ENCODE measurements around the gene ZNF428. TPM values are rescaled to one million over a fixed set of nuclear protein-coding genes. Genes with fewer than 3 reads are reported as not detected.
A peak's percentile ranks its signal among the peaks of the same experiment; 100 is the strongest.
"Not testable (repeated sequence)": the region's sequence is repeated elsewhere in the genome, so short reads cannot be mapped to it uniquely, and the experiment has no call there.

The ZNF428 gene
- 157 TPM for total RNA-seq

- FAIRE-seq: no peak
- DNase-seq (ENCODE audit: low spot score in 2 of 2): peak; percentile 90 to 91
These were observed at the start of gene ZNF428 for GRCh38 chr19:43619262-43620060. ZNF428 (minus strand) TSS chr19:43619629; CDS start chr19:43614304, 5,325 bp downstream.

- FAIRE-seq: peak; percentile 13
- peak; percentile 87 to 95 for DNase-seq (ENCODE audit: low spot score in 2 of 2)
These were observed 49.1 kb upstream of the ZNF428 start for GRCh38 chr19:43668406-43669109.

- DNase-seq (ENCODE audit: low spot score in 2 of 2): no peak
These were observed 48.5 kb upstream of the ZNF428 start for GRCh38 chr19:43667876-43668405.

GRCh38 chr19:43667126-43667875 lies 47.9 kb upstream of the ZNF428 start:
- no peak for DNase-seq (ENCODE audit: low spot score in 2 of 2)
- no peak for FAIRE-seq

More at GRCh38 chr19:43667876-43668405, 48.5 kb upstream of the ZNF428 start:
- FAIRE-seq: no peak

- FAIRE-seq: no peak
These were observed 44.6 kb upstream of the ZNF428 start for GRCh38 chr19:43664018-43664417.

GRCh38 chr19:43662487-43662886 lies 43.1 kb upstream of the ZNF428 start:
- FAIRE-seq: no peak
- DNase-seq (ENCODE audit: low spot score in 2 of 2): no peak

More at GRCh38 chr19:43664018-43664417, 44.6 kb upstream of the ZNF428 start:
- no peak for DNase-seq (ENCODE audit: low spot score in 2 of 2)

GRCh38 chr19:43660971-43661360 lies 41.5 kb upstream of the ZNF428 start:
- DNase-seq (ENCODE audit: low spot score in 2 of 2) (no peak), FAIRE-seq (no peak)

GRCh38 chr19:43660301-43660970 lies 41.0 kb upstream of the ZNF428 start:
- no peak for FAIRE-seq
- DNase-seq (ENCODE audit: low spot score in 2 of 2): no peak

- no peak for DNase-seq (ENCODE audit: low spot score in 2 of 2)
- FAIRE-seq: no peak
These were observed 39.1 kb upstream of the ZNF428 start for GRCh38 chr19:43658494-43658893.

- no peak for FAIRE-seq
- no peak for DNase-seq (ENCODE audit: low spot score in 2 of 2)
These were observed 38.6 kb upstream of the ZNF428 start for GRCh38 chr19:43658001-43658400.

GRCh38 chr19:43656436-43656835 lies 37.0 kb upstream of the ZNF428 start:
- DNase-seq (ENCODE audit: low spot score in 2 of 2): no peak
- no peak for FAIRE-seq

- DNase-seq (ENCODE audit: low spot score in 2 of 2) (no peak), FAIRE-seq (no peak)
These were observed 33.1 kb upstream of the ZNF428 start for GRCh38 chr19:43652546-43652874.

GRCh38 chr19:43651758-43652545 lies 32.5 kb upstream of the ZNF428 start:
- DNase-seq (ENCODE audit: low spot score in 2 of 2) (peak in 1 of 2 donors; percentile 70), FAIRE-seq (no peak)

GRCh38 chr19:43650276-43650675 lies 30.8 kb upstream of the ZNF428 start:
- FAIRE-seq; DNase-seq (ENCODE audit: low spot score in 2 of 2): not testable (repeated sequence)

- DNase-seq (ENCODE audit: low spot score in 2 of 2): no peak
- no peak for FAIRE-seq
These were observed 30.1 kb upstream of the ZNF428 start for GRCh38 chr19:43649514-43649913.

GRCh38 chr19:43648633-43649032 lies 29.2 kb upstream of the ZNF428 start:
- no peak for DNase-seq (ENCODE audit: low spot score in 2 of 2)
- FAIRE-seq: no peak

- FAIRE-seq (no peak), DNase-seq (ENCODE audit: low spot score in 2 of 2) (no peak)
These were observed 24.8 kb upstream of the ZNF428 start for GRCh38 chr19:43644181-43644580.

- FAIRE-seq (no peak), DNase-seq (ENCODE audit: low spot score in 2 of 2) (no peak)
These were observed 23.9 kb upstream of the ZNF428 start for GRCh38 chr19:43643326-43643725.

- DNase-seq (ENCODE audit: low spot score in 2 of 2) (no peak), FAIRE-seq (no peak)
These were observed 23.1 kb upstream of the ZNF428 start for GRCh38 chr19:43642531-43642930.
